ENCODE measurements around the gene ACSF3.

Gene ACSF3

GRCh38 chr16:89096042-89096717, 2.5 kb downstream of the ACSF3 start:
- DNase-seq: no peak

GRCh38 chr16:89096768-89097391, 3.2 kb downstream of the ACSF3 start:
- DNase-seq: peak; percentile 93

GRCh38 chr16:89097392-89097772, 3.7 kb downstream of the ACSF3 start:
- no peak for DNase-seq

- no peak for DNase-seq
Measured at GRCh38 chr16:89098767-89099430, 5.2 kb downstream of the ACSF3 start.

- DNase-seq: peak; percentile 72
Measured at GRCh38 chr16:89099905-89100304, 6.3 kb downstream of the ACSF3 start.

- no peak for DNase-seq
Measured at GRCh38 chr16:89100601-89101302, 7.1 kb downstream of the ACSF3 start.

- peak; percentile 69 for DNase-seq
Measured at GRCh38 chr16:89101303-89102040, 7.8 kb downstream of the ACSF3 start.

- DNase-seq: no peak
Measured at GRCh38 chr16:89102041-89102471, 8.4 kb downstream of the ACSF3 start.

GRCh38 chr16:89102481-89103073, 8.9 kb downstream of the ACSF3 start:
- no peak for DNase-seq

GRCh38 chr16:89103156-89103555, 9.5 kb downstream of the ACSF3 start:
- DNase-seq: no peak

GRCh38 chr16:89103781-89104180, 10.1 kb downstream of the ACSF3 start:
- no peak for DNase-seq

GRCh38 chr16:89104303-89104702, 10.7 kb downstream of the ACSF3 start:
- no peak for DNase-seq

- no peak for DNase-seq
Measured at GRCh38 chr16:89104930-89105571, 11.4 kb downstream of the ACSF3 start.

- DNase-seq: no peak
Measured at GRCh38 chr16:89105599-89106151, 12.0 kb downstream of the ACSF3 start.

- DNase-seq: no peak
Measured at GRCh38 chr16:89106533-89107202, 13.0 kb downstream of the ACSF3 start.

- no peak for DNase-seq
Measured at GRCh38 chr16:89107203-89107582, 13.5 kb downstream of the ACSF3 start.

- no peak for DNase-seq
Measured at GRCh38 chr16:89108416-89108815, 14.8 kb downstream of the ACSF3 start.

GRCh38 chr16:89110641-89111040, 17.0 kb downstream of the ACSF3 start:
- DNase-seq: no peak

GRCh38 chr16:89111263-89111662, 17.6 kb downstream of the ACSF3 start:
- DNase-seq: no peak

GRCh38 chr16:89112377-89113151, 18.9 kb downstream of the ACSF3 start:
- DNase-seq: no peak
